Measurements from ENCODE around the gene AP3S2.
A peak's percentile ranks its signal among the peaks of the same experiment; 100 is the strongest.

The AP3S2 gene

DNA sequence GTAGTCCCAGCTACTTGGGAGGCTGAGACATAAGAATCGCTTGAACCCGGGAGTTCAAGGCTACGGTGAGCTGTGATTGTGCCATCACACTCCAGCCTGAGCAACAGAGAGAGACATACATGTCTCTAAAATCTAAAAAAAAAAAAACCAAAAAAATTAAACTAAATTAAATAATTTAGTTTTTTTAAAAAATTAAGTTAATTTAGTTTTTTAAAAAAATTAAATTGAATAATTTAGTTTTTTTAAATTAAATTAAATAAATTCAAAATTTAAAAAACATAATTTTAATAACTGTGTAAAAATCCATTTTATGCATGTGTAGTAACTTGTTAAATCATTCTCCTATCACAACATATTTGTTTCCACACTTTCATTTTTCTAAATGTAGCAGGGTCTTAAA lies 39.1 kb upstream of the AP3S2 start:
- no peak for DNase-seq (ENCODE audit: low read depth)

DNA sequence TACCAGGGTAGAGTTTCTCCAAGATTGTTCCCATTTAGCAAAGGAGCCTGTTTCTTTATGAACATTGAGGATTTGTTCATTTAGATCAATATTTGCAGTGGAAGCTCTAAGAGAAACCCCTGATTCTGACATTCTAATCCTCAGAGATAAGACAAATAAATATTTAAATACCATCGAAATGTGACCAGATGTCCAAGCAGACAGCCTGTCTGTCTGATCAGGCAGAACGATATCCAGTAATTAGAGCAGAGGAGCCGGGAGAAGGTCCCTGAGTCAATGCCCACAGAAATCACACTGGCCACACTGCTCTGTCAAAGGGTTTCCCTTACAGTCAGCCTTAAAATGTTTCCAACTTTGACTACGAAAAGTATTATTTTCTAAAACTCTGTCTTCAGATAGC lies 34.6 kb upstream of the AP3S2 start:
- in situ Hi-C loops (cut with HindIII; ENCODE audit: low sequenced_read_pairs) = no loop called here
- TF ChIP-seq, protein P1, sequence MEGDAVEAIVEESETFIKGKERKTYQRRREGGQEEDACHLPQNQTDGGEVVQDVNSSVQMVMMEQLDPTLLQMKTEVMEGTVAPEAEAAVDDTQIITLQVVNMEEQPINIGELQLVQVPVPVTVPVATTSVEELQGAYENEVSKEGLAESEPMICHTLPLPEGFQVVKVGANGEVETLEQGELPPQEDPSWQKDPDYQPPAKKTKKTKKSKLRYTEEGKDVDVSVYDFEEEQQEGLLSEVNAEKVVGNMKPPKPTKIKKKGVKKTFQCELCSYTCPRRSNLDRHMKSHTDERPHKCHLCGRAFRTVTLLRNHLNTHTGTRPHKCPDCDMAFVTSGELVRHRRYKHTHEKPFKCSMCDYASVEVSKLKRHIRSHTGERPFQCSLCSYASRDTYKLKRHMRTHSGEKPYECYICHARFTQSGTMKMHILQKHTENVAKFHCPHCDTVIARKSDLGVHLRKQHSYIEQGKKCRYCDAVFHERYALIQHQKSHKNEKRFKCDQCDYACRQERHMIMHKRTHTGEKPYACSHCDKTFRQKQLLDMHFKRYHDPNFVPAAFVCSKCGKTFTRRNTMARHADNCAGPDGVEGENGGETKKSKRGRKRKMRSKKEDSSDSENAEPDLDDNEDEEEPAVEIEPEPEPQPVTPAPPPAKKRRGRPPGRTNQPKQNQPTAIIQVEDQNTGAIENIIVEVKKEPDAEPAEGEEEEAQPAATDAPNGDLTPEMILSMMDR (IDR thresholded peaks at IDR 0.05; ENCODE audit: low read depth, low read length, missing control alignments) = no peak
- no peak overlapping the region for H3K4me3 ChIP-seq (ENCODE audit: low read depth, low read length)
- DNase-seq (ENCODE audit: low read depth) = no peak

More for the DNA sequence above, 39.1 kb upstream of the AP3S2 start:
- TF ChIP-seq, protein P1 (IDR thresholded peaks at IDR 0.05; ENCODE audit: low read depth, low read length, missing control alignments) = no peak
- in situ Hi-C loops (cut with HindIII; ENCODE audit: low sequenced_read_pairs) = no loop called here
- H3K4me3 ChIP-seq (ENCODE audit: low read depth, low read length) = no peak overlapping the region

DNA sequence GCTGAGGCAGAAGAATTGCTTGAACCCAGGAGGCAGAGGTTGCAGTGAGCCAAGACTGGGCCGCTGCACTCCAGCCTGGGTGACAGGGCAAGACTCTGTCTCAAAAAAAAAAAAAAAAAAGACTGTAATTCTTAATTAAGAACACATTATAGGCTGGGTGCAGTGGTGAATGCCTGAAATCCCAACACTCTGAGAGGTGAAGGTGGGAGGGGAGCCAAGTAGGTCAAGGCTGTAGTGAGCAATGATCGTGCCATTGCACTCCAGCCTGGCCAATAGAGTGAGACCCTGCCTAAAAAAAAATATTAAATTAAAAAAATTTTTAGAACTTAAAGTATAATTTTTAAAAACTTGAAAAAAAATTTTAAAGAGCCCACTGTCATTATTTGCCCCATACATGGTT lies 32.4 kb upstream of the AP3S2 start:
- TF ChIP-seq, protein P1 (IDR thresholded peaks at IDR 0.05; ENCODE audit: low read depth, low read length, missing control alignments) = no peak

DNA sequence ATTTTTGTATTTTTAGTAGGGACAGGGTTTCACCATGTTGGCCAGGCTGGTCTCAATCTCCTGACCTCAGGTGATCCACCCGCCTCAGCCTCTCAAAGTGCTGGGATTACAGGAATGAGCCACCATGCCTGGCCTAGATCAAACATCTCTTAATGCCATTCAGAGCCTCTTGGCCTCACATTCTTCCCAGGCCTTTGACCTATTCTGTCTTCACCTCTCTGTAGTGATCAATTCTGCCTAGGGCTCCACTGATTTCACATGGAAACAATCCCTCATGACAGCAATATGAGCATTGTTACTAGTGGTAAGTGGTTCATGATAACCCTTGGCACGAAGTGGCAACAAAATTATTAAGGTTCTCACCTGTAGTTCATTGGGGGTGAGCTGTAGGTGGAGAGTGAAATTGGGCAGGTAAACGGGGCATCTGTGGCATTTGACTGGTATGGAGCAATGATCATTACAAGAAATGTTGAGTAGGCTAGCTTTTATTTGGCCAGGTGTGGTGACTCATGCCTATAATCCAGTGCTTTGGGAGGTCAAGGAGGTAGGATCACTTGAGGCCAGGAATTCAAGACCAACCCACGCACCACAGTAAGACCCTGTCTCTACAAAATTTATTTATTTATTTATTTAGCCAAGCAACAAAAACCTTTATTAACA lies 23.8 kb upstream of the AP3S2 start:
- TF ChIP-seq, protein P1 (IDR thresholded peaks at IDR 0.05; ENCODE audit: low read depth, low read length, missing control alignments) = no peak
- no peak for DNase-seq (ENCODE audit: low read depth)
- no peak overlapping the region for H3K4me3 ChIP-seq (ENCODE audit: low read depth, low read length)
- in situ Hi-C loops (cut with HindIII; ENCODE audit: low sequenced_read_pairs) = no loop called here

More for the DNA sequence above, 32.4 kb upstream of the AP3S2 start:
- H3K4me3 ChIP-seq (ENCODE audit: low read depth, low read length) = no peak overlapping the region
- no peak for DNase-seq (ENCODE audit: low read depth)
- in situ Hi-C loops (cut with HindIII; ENCODE audit: low sequenced_read_pairs) = no loop called here

DNA sequence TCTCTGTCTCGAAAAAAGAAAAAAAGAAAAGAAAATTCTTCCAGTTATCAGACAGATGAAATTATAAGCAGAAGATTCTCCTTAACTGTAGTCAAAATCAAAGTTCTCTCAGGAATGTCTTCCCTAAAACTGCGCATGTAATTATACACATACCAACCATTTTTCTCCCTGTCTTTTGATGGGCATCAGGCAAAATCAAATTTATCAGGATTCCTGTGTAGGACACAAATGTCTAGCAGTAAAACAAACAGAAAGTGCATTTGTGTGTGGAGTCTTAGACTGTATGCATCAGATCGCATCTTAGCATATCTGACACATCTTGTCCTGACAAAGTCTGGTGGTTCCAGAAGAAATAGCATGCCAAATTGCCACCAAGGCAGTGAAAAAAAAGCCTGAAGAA lies 22.9 kb upstream of the AP3S2 start:
- in situ Hi-C loops (cut with HindIII; ENCODE audit: low sequenced_read_pairs) = no loop called here
- no peak overlapping the region for H3K4me3 ChIP-seq (ENCODE audit: low read depth, low read length)
- TF ChIP-seq, protein P1 (IDR thresholded peaks at IDR 0.05; ENCODE audit: low read depth, low read length, missing control alignments) = no peak
- DNase-seq (ENCODE audit: low read depth) = no peak

DNA sequence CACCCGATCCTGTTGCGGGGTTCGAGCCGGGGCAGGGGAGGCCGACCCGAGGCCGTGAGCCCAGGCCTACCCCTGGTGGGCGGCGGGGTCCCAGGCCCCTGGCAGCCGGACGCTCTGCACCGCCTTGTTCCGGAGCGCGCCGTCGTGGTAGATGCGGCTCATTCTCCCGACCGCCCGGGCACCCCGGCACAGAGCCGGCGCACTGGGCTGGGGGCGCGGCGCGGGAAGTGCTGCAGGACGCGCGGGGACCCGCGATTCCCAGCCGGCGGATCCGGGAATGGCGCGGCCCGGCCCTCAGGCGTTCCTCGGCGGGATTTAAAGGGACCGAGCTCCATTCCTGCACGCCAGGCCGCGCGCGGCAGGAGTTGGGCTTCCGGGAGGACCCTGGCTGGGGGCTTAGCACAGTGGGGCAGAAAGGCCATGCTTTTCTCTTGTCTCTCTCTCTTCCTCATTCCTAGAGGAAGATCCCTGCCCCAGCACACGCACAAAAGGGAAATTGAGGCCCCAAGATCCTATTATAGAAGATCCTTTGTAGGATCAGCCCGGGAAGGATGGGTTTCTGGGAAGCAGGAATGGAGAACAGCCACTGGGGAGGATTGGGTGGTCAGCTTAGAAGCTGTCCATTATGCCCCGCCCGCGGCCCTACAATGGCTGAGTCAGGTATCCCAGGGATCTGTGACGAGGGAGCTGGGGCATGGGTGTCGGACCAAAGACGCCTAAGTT lies 19.0 kb upstream of the AP3S2 start, which contains the start of gene ARPIN:
ARPIN (minus strand) TSS at position 279 of the 723 bp plus-strand sequence; CDS start at position 162, 117 bp downstream.
- peak within 1 kb of the TSS; percentile 65 for H3K4me3 ChIP-seq (ENCODE audit: low read depth, low read length)
- in situ Hi-C loops (cut with HindIII; ENCODE audit: low sequenced_read_pairs) = no loop called here
- TF ChIP-seq, protein P1 (IDR thresholded peaks at IDR 0.05; ENCODE audit: low read depth, low read length, missing control alignments) = no peak
- no peak for DNase-seq (ENCODE audit: low read depth)

Measured in astrocyte of the cerebellum (primary cell).